ENCODE data around the gene P2RX7.

The P2RX7 gene

DNA sequence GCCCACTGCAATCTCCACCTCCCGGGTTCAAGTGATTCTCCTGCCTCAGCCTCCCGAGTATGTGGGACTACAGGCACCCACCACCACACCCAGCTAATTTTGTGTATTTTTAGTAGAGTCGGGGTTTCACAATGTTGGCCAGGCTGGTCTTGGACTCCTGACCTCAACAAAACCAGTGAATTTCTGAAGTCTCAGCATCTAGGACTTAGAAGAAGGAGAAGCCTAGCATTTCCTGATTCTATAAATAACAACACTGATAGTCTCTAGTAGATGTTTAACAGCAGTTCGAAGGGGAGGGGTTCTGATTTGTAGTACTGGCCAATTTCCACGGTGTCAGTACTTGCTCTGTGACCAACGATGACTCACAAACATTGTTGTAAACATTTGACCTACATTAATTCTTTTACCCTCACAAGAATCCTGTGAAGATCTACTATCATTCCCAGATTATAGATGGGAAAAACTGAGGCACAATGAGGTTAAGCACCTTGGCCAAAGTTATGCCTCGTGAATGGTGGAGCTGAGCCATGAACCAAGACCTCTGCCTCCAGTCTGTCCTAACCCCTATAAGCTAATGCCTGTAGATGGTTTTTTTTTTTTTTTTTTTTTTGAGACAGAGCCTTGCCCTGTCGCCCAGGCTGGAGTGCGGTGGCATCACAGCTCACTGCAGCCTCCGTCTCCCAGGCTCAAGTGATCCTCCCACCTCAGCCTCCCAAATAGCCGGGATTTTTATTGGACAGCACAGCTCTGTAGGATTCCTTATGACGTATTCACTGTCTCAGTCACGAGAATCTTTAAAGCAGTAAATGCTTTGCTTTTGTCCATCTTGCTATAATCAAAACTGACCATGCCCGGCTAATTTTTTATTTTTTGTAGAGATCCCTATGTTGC lies 82.4 kb downstream of the P2RX7 start:
- H3K9ac ChIP-seq (ENCODE audit: low read depth, low read length): peak overlapping the region; percentile 16
- peak overlapping the region; percentile 25 for H3K4me2 ChIP-seq (ENCODE audit: low read length)
- no peaks in the 10 kb centered on the region for H3K27me3 ChIP-seq (ENCODE audit: control insufficient read depth, insufficient read depth, low read length)
- H3K9me3 ChIP-seq (replicated peaks; ENCODE audit: low read length): no peaks in the 10 kb centered on the region
- peaks cover 14% of the 10 kb centered on the region for H3K4me1 ChIP-seq (ENCODE audit: control insufficient read depth, insufficient read depth, low read length)
- H3K36me3 ChIP-seq (ENCODE audit: insufficient read depth, low read length): no peaks in the 10 kb centered on the region
- no peak overlapping the region for H3K4me3 ChIP-seq (ENCODE audit: low read length)

DNA sequence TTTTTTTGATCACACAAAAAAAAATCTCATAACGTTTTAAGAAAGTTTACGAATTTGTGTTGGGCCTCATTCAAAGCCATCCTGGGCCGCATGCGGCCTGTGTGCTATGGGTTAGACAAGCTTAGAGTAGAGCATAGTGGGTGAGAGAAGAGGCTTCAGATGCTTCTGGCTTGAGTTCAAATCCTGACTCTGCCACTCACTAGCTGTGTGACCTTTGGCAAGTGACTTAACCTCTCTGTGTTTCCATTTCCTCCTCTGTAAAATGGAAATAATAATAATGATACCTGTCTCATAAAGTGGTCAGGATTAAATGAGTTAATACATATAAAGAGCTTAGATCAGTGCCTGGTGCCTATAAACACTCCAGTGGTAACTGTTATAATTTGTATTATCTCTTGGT lies 83.4 kb downstream of the P2RX7 start:
- Histone ChIP-seq H3K4me1 (ENCODE audit: control insufficient read depth, insufficient read depth, low read length) (peaks cover 8% of the 10 kb centered on the region), H3K9me3 (replicated peaks; ENCODE audit: low read length) (no peaks in the 10 kb centered on the region)

GRCh38 chr12:121217063-121217462 lies 84.4 kb downstream of the P2RX7 start:
- Histone ChIP-seq H3K4me2 (ENCODE audit: low read length) (no peak overlapping the region), H3K9ac (ENCODE audit: low read depth, low read length) (no peak overlapping the region), H3K4me1 (ENCODE audit: control insufficient read depth, insufficient read depth, low read length) (peaks cover 8% of the 10 kb centered on the region), H3K9me3 (replicated peaks; ENCODE audit: low read length) (no peaks in the 10 kb centered on the region), H3K27me3 (ENCODE audit: control insufficient read depth, insufficient read depth, low read length) (no peaks in the 10 kb centered on the region), H3K36me3 (ENCODE audit: insufficient read depth, low read length) (no peaks in the 10 kb centered on the region), H3K4me3 (ENCODE audit: low read length) (no peak overlapping the region)

More for the DNA sequence above, 83.4 kb downstream of the P2RX7 start:
- no peaks in the 10 kb centered on the region for H3K36me3 ChIP-seq (ENCODE audit: insufficient read depth, low read length)
- H3K4me3 ChIP-seq (ENCODE audit: low read length): no peak overlapping the region
- no peaks in the 10 kb centered on the region for H3K27me3 ChIP-seq (ENCODE audit: control insufficient read depth, insufficient read depth, low read length)
- H3K4me2 ChIP-seq (ENCODE audit: low read length): no peak overlapping the region
- no peak overlapping the region for H3K9ac ChIP-seq (ENCODE audit: low read depth, low read length)

DNA sequence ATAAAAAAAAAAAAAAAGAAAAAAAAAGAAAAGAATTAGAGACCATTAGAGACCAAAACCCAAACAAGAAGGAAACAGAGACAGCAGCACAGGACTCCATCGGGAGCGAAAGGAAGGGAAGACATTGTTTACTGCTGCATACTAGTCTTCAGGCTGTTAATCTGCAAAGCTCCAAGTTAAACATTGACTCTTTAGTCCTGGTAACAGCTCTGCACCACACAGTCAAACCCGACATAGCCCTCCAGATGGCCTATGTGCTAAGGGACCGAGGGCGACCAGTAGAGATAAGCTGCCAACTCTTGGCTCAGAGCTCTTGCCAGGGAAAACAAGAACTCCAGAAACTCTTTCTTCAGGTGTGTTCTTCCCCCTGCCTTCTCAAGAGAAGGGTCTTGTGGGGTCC lies 85.1 kb downstream of the P2RX7 start:
- H3K9ac ChIP-seq (ENCODE audit: low read depth, low read length): no peak overlapping the region
- H3K4me1 ChIP-seq (ENCODE audit: control insufficient read depth, insufficient read depth, low read length): peaks cover 8% of the 10 kb centered on the region
- H3K4me3 ChIP-seq (ENCODE audit: low read length): no peak overlapping the region
- H3K27me3 ChIP-seq (ENCODE audit: control insufficient read depth, insufficient read depth, low read length): no peaks in the 10 kb centered on the region
- H3K9me3 ChIP-seq (replicated peaks; ENCODE audit: low read length): no peaks in the 10 kb centered on the region
- H3K4me2 ChIP-seq (ENCODE audit: low read length): no peak overlapping the region
- no peaks in the 10 kb centered on the region for H3K36me3 ChIP-seq (ENCODE audit: insufficient read depth, low read length)

GRCh38 chr12:121218588-121219352 lies 86.1 kb downstream of the P2RX7 start:
- Histone ChIP-seq H3K36me3 (ENCODE audit: insufficient read depth, low read length) (no peaks in the 10 kb centered on the region), H3K4me2 (ENCODE audit: low read length) (no peak overlapping the region), H3K4me1 (ENCODE audit: control insufficient read depth, insufficient read depth, low read length) (peaks cover 8% of the 10 kb centered on the region), H3K9me3 (replicated peaks; ENCODE audit: low read length) (no peaks in the 10 kb centered on the region), H3K4me3 (ENCODE audit: low read length) (no peak overlapping the region), H3K27me3 (ENCODE audit: control insufficient read depth, insufficient read depth, low read length) (no peaks in the 10 kb centered on the region), H3K9ac (ENCODE audit: low read depth, low read length) (no peak overlapping the region)

- Histone ChIP-seq H3K9me3 (replicated peaks; ENCODE audit: low read length) (no peaks in the 10 kb centered on the region), H3K4me2 (ENCODE audit: low read length) (no peak overlapping the region), H3K4me1 (ENCODE audit: control insufficient read depth, insufficient read depth, low read length) (peaks cover 8% of the 10 kb centered on the region), H3K27me3 (ENCODE audit: control insufficient read depth, insufficient read depth, low read length) (no peaks in the 10 kb centered on the region), H3K9ac (ENCODE audit: low read depth, low read length) (no peak overlapping the region), H3K36me3 (ENCODE audit: insufficient read depth, low read length) (no peaks in the 10 kb centered on the region), H3K4me3 (ENCODE audit: low read length) (no peak overlapping the region)
Measured at GRCh38 chr12:121219353-121219986, 86.8 kb downstream of the P2RX7 start.

DNA sequence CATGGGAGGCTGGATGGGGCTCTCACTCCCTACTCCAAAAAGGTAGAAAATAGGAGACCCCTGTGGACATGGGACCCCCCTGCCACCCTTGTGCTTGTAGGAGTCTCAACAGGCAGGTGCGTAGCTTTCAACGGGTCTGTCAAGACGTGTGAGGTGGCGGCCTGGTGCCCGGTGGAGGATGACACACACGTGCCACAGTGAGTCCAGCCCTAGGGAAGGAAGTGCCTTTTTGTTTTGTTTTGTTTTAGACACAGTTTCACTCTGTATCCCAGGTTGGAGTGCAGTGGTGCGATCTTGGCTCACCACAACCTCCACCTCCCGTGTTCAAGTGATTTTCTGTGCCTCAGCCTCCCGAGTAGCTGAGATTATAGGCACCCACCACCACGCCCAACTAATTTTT lies 90.2 kb downstream of the P2RX7 start:
- Histone ChIP-seq H3K9me3 (replicated peaks; ENCODE audit: low read length) (no peaks in the 10 kb centered on the region), H3K36me3 (ENCODE audit: insufficient read depth, low read length) (no peaks in the 10 kb centered on the region), H3K9ac (ENCODE audit: low read depth, low read length) (no peak overlapping the region), H3K4me3 (ENCODE audit: low read length) (no peak overlapping the region), H3K4me1 (ENCODE audit: control insufficient read depth, insufficient read depth, low read length) (no peaks in the 10 kb centered on the region), H3K4me2 (ENCODE audit: low read length) (no peak overlapping the region), H3K27me3 (ENCODE audit: control insufficient read depth, insufficient read depth, low read length) (no peaks in the 10 kb centered on the region)

DNA sequence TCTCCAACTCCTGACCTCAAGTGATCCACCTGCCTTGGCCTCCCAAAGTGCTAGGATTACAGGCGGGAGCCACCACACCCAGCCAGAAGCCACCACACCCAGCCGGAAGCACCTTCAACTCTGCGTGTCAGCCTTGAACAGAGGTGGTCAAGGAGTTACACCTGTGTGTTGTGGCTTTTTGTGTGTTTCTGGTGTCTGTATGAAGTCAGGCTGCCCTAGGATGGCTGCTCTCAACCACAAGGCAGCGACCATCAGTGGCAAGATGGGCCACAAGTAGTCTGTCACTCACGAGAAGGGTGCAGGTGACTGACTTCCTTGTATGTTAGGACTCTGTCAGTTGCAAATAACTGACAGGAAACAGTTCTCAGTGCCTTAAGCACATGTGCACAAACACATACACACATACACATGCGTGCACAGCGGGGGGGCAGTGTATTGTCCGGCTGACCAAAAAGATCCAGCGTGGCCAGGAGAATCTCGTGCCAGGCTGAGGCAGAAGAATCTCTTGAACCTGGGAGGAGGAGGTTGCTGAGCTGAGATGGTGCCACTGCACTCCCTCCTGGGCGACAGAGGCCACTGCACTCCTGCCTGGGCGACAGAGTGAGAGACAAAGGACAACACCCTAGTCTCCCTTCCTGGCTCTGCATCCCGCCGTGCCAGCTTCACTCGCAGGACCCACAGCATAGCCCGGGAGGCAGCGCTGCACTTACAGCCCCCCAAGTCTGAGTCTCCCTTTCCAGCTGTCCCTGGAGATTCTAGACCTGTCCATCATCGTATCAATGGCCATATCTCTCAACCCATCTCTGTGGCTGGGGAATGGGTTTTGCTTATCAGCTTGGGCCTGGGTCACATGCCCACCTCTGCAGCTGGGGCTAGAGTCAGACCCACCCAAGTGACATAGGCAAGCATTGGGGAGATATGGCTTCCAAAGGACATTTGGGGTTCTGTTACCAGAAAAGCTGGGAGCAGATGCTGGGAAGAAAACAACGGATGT lies 90.9 kb downstream of the P2RX7 start:
- no peaks in the 10 kb centered on the region for H3K9me3 ChIP-seq (replicated peaks; ENCODE audit: low read length)
- H3K27me3 ChIP-seq (ENCODE audit: control insufficient read depth, insufficient read depth, low read length): no peaks in the 10 kb centered on the region
- H3K9ac ChIP-seq (ENCODE audit: low read depth, low read length): no peak overlapping the region
- H3K4me3 ChIP-seq (ENCODE audit: low read length): no peak overlapping the region
- no peaks in the 10 kb centered on the region for H3K4me1 ChIP-seq (ENCODE audit: control insufficient read depth, insufficient read depth, low read length)
- H3K4me2 ChIP-seq (ENCODE audit: low read length): no peak overlapping the region
- no peaks in the 10 kb centered on the region for H3K36me3 ChIP-seq (ENCODE audit: insufficient read depth, low read length)

DNA sequence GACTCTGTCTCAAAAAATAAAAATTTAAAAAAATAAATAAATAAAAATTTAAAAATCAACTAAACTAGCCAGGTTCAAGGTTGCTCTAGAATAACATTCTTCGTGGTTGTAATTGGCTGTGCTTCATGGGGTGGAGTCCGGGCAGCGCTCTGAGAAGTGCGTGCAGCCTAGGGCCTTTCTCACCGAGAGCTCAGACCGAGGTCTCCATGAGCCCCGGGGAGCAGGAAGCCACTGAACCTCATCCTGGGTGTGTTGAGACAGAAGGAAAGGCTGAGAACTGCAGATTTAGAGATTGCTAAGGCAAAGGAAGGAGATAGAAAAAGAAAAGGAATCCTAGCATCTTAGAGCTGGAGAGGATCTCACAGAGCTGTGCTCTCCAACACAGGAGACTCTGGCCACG lies 91.9 kb downstream of the P2RX7 start:
- Histone ChIP-seq H3K27me3 (ENCODE audit: control insufficient read depth, insufficient read depth, low read length) (no peaks in the 10 kb centered on the region), H3K9ac (ENCODE audit: low read depth, low read length) (no peak overlapping the region), H3K9me3 (replicated peaks; ENCODE audit: low read length) (no peaks in the 10 kb centered on the region), H3K4me2 (ENCODE audit: low read length) (no peak overlapping the region), H3K36me3 (ENCODE audit: insufficient read depth, low read length) (no peaks in the 10 kb centered on the region), H3K4me3 (ENCODE audit: low read length) (no peak overlapping the region), H3K4me1 (ENCODE audit: control insufficient read depth, insufficient read depth, low read length) (no peaks in the 10 kb centered on the region)

GRCh38 chr12:121226399-121226798 lies 93.7 kb downstream of the P2RX7 start:
- H3K36me3 ChIP-seq (ENCODE audit: insufficient read depth, low read length): no peaks in the 10 kb centered on the region
- H3K4me3 ChIP-seq (ENCODE audit: low read length): no peak overlapping the region
- H3K27me3 ChIP-seq (ENCODE audit: control insufficient read depth, insufficient read depth, low read length): no peaks in the 10 kb centered on the region
- no peak overlapping the region for H3K4me2 ChIP-seq (ENCODE audit: low read length)
- no peak overlapping the region for H3K9ac ChIP-seq (ENCODE audit: low read depth, low read length)
- no peaks in the 10 kb centered on the region for H3K4me1 ChIP-seq (ENCODE audit: control insufficient read depth, insufficient read depth, low read length)
- H3K9me3 ChIP-seq (replicated peaks; ENCODE audit: low read length): no peaks in the 10 kb centered on the region

All from skeletal muscle satellite cell (primary cell).